ENCODE results near the gene B4GALNT3. TPM values are rescaled to one million over a fixed set of nuclear protein-coding genes. Genes with fewer than 3 reads are reported as not detected.

B4GALNT3 gene
- total and polyA plus RNA-seq, 2 of the 13 experiments (the other 11 are each of a cell fraction or from before 2014, with no cell fraction given) = 3.2 to 4.4 TPM

DNA sequence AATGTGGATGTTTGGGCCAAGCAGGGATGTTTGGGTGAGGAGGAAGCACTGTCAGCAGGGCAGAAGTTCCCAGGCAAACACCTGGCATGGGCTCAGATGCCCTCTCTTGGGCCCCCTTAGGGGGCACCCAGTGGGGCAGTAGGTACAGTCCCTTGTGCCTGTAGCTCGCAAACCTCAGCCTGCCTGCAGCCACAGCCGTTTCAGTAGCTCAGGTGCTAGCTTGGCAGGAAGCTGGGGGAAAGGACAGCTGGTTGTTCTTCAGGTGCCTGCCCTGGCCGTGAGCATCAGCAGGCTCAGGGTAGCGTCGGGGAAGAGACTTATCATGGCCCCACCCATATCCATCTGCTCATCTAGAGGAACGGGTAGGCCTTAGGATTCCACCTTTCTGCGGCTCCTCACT lies 67.5 kb downstream of the B4GALNT3 start:
- ATAC-seq = no peak
- no peak overlapping the region for H3K9ac ChIP-seq (ENCODE audit: insufficient read depth, low read depth, low read length)
- DNase-seq (ENCODE audit: low spot score) = no peak
- no peak overlapping the region for H3K4me2 ChIP-seq (ENCODE audit: low read depth, low read length)
- no peaks in the 10 kb centered on the region for H3K36me3 ChIP-seq (replicated peaks in 1 of 2; ENCODE audit: control insufficient read depth in 1 of 2, insufficient read depth in 2 of 2, low read length in 2 of 2)
- no peak overlapping the region for H3K4me3 ChIP-seq (replicated peaks in 1 of 3; ENCODE audit: insufficient read depth in 1 of 3, low read depth in 2 of 3, low read length in 3 of 3)
- CTCF ChIA-PET (ENCODE audit: low intra/inter-chr PET ratio, low total read pairs) = no interaction called here
- no peak overlapping the region for H3K27ac ChIP-seq (ENCODE audit: extremely low read length, insufficient read depth, low read length)
- no peaks in the 10 kb centered on the region for H3K79me2 ChIP-seq (ENCODE audit: insufficient read depth, low read length)
- H3K4me1 ChIP-seq (ENCODE audit: insufficient read depth, low read length) = peaks cover 24% of the 10 kb centered on the region
- H4K20me1 ChIP-seq (ENCODE audit: insufficient read depth, low read length) = no peaks in the 10 kb centered on the region
- in situ Hi-C loops (cut with HindIII; ENCODE audit: extremely low pct_ligation_motif_present, low pct_unique_long_range_greater_than_20kb) = no loop called here
- no TSS peak for BruUV-seq (replicated peaks)
- FAIRE-seq = no peak
- no peak overlapping the region for H2AFZ ChIP-seq (ENCODE audit: low read length)
- no peaks in the 10 kb centered on the region for H3K27me3 ChIP-seq (ENCODE audit: control insufficient read depth in 1 of 2, insufficient read depth in 2 of 2, low read length in 2 of 2)
- intact Hi-C loops (cut with micrococcal nuclease; ENCODE audit: unreplicated experiment) = no loop called here
- WGBS (ENCODE audit: low lambda C conversion rate) = 73% methylated on average over 3 of the region's 7 CpGs
- POLR2A ChIA-PET = no interaction called here
- TF ChIP-seq RFXANK (CRISPR knock-in tag; IDR thresholded peaks at IDR 0.05) (no peak), POLR2AphosphoS2 (IDR thresholded peaks at IDR 0.05; ENCODE audit: low read depth, low read length) (no peak)
- peaks cover 17% of the 10 kb centered on the region; the same call in 1 of the 2 replicates for H3K9me3 ChIP-seq (ENCODE audit: low read length)

- Histone ChIP-seq H2AFZ (ENCODE audit: low read length) (no peak overlapping the region), H3K9me3 (ENCODE audit: low read length) (peaks cover 17% of the 10 kb centered on the region; the same call in 1 of the 2 replicates), H4K20me1 (ENCODE audit: insufficient read depth, low read length) (no peaks in the 10 kb centered on the region), H3K36me3 (replicated peaks in 1 of 2; ENCODE audit: control insufficient read depth in 1 of 2, insufficient read depth in 2 of 2, low read length in 2 of 2) (no peaks in the 10 kb centered on the region), H3K27ac (ENCODE audit: extremely low read length, insufficient read depth, low read length) (no peak overlapping the region), H3K79me2 (ENCODE audit: insufficient read depth, low read length) (no peaks in the 10 kb centered on the region), H3K27me3 (ENCODE audit: control insufficient read depth in 1 of 2, insufficient read depth in 2 of 2, low read length in 2 of 2) (no peaks in the 10 kb centered on the region), H3K9ac (ENCODE audit: insufficient read depth, low read depth, low read length) (no peak overlapping the region), H3K4me3 (replicated peaks in 1 of 3; ENCODE audit: insufficient read depth in 1 of 3, low read depth in 2 of 3, low read length in 3 of 3) (no peak overlapping the region), H3K4me2 (ENCODE audit: low read depth, low read length) (no peak overlapping the region), H3K4me1 (ENCODE audit: insufficient read depth, low read length) (peaks cover 19% of the 10 kb centered on the region)
- no peak for TF ChIP-seq ARNTL (CRISPR knock-in tag; IDR thresholded peaks at IDR 0.05)
- no peak for TF ChIP-seq ZMYM2 (CRISPR knock-in tag; IDR thresholded peaks at IDR 0.05)
- no peak for TF ChIP-seq ZNF709 (CRISPR knock-in tag; IDR thresholded peaks at IDR 0.05)
- TF ChIP-seq REL (CRISPR knock-in tag; conservative IDR thresholded peaks at IDR 0.05) = no peak
- no peak for TF ChIP-seq HIC2 (CRISPR knock-in tag; IDR thresholded peaks at IDR 0.05; ENCODE audit: low read depth)
- no peak for TF ChIP-seq RAD51 (IDR thresholded peaks at IDR 0.05; ENCODE audit: borderline replicate concordance)
- TF ChIP-seq, protein P1, sequence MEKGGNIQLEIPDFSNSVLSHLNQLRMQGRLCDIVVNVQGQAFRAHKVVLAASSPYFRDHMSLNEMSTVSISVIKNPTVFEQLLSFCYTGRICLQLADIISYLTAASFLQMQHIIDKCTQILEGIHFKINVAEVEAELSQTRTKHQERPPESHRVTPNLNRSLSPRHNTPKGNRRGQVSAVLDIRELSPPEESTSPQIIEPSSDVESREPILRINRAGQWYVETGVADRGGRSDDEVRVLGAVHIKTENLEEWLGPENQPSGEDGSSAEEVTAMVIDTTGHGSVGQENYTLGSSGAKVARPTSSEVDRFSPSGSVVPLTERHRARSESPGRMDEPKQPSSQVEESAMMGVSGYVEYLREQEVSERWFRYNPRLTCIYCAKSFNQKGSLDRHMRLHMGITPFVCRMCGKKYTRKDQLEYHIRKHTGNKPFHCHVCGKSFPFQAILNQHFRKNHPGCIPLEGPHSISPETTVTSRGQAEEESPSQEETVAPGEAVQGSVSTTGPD (CRISPR knock-in tag; IDR thresholded peaks at IDR 0.05) = no peak
- TF ChIP-seq, protein P2, sequence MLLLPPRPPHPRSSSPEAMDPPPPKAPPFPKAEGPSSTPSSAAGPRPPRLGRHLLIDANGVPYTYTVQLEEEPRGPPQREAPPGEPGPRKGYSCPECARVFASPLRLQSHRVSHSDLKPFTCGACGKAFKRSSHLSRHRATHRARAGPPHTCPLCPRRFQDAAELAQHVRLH (CRISPR knock-in tag; IDR thresholded peaks at IDR 0.05; ENCODE audit: borderline replicate concordance, low read depth) = no peak
- intact Hi-C loops (cut with micrococcal nuclease; ENCODE audit: unreplicated experiment) (no loop called here), in situ Hi-C loops (cut with HindIII; ENCODE audit: extremely low pct_ligation_motif_present, low pct_unique_long_range_greater_than_20kb) (no loop called here)
- ATAC-seq = no peak
- no peak for FAIRE-seq
- no peak for DNase-seq (ENCODE audit: low spot score)
- BruUV-seq (replicated peaks) = no TSS peak
- WGBS (ENCODE audit: low lambda C conversion rate) = 72% methylated on average over 4 of the region's 4 CpGs
- CTCF ChIA-PET (ENCODE audit: low intra/inter-chr PET ratio, low total read pairs) = no interaction called here
- POLR2A ChIA-PET = no interaction called here
Observed at GRCh38 chr12:527729-528128, 68.0 kb downstream of the B4GALNT3 start.
